Measurements from ENCODE around the gene CSTF1.

Gene CSTF1

GRCh38 chr20:56411759-56412472 is 19.5 kb downstream of the CSTF1 start, which contains the start of gene CASS4:
CASS4 (plus strand) TSS chr20:56412260; CDS start chr20:56412459, 199 bp downstream.
- ATAC-seq = no peak
- no peak for TF ChIP-seq PPARA (CRISPR knock-in tag; IDR thresholded peaks at IDR 0.05; ENCODE audit: borderline replicate concordance)
- no peak for TF ChIP-seq GLIS3 (CRISPR knock-in tag; IDR thresholded peaks at IDR 0.05)
- no peak for TF ChIP-seq ZFP3 (CRISPR knock-in tag; IDR thresholded peaks at IDR 0.05)
- TF ChIP-seq PATZ1 (CRISPR knock-in tag; IDR thresholded peaks at IDR 0.05; ENCODE audit: borderline replicate concordance) = no peak
- no peak for TF ChIP-seq ZC3H10 (CRISPR knock-in tag; IDR thresholded peaks at IDR 0.05)
- TF ChIP-seq, protein P1, sequence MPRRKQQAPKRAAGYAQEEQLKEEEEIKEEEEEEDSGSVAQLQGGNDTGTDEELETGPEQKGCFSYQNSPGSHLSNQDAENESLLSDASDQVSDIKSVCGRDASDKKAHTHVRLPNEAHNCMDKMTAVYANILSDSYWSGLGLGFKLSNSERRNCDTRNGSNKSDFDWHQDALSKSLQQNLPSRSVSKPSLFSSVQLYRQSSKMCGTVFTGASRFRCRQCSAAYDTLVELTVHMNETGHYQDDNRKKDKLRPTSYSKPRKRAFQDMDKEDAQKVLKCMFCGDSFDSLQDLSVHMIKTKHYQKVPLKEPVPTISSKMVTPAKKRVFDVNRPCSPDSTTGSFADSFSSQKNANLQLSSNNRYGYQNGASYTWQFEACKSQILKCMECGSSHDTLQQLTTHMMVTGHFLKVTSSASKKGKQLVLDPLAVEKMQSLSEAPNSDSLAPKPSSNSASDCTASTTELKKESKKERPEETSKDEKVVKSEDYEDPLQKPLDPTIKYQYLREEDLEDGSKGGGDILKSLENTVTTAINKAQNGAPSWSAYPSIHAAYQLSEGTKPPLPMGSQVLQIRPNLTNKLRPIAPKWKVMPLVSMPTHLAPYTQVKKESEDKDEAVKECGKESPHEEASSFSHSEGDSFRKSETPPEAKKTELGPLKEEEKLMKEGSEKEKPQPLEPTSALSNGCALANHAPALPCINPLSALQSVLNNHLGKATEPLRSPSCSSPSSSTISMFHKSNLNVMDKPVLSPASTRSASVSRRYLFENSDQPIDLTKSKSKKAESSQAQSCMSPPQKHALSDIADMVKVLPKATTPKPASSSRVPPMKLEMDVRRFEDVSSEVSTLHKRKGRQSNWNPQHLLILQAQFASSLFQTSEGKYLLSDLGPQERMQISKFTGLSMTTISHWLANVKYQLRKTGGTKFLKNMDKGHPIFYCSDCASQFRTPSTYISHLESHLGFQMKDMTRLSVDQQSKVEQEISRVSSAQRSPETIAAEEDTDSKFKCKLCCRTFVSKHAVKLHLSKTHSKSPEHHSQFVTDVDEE (CRISPR knock-in tag; IDR thresholded peaks at IDR 0.05) = no peak
- no peak for TF ChIP-seq ZFP30 (CRISPR knock-in tag; IDR thresholded peaks at IDR 0.05)
- no peak for TF ChIP-seq POU6F1 (CRISPR knock-in tag; IDR thresholded peaks at IDR 0.05; ENCODE audit: borderline replicate concordance, low read depth)

DNA sequence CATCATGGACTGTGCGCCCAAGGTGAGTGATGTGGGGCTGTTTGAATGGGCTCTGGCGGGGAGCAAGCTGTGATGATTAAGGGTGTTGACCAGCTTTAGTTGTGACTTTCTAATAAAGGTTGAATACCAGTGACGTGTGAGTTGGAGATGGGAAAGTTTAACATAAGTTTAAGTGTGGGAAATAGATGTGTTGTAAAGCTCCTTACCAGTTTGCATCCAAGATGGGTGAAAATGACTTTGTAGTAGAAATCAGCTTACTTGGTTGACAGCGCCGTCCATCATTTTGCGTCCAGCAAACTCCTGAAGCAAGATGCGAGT is 20.0 kb downstream of the CSTF1 start:
- no peak for TF ChIP-seq CSRNP3 (CRISPR knock-in tag; IDR thresholded peaks at IDR 0.05)
- TF ChIP-seq ARNTL (CRISPR knock-in tag; IDR thresholded peaks at IDR 0.05; ENCODE audit: borderline replicate concordance, low read depth) = no peak
- no peak for TF ChIP-seq PATZ1 (CRISPR knock-in tag; IDR thresholded peaks at IDR 0.05; ENCODE audit: borderline replicate concordance)
- TF ChIP-seq GLIS3 (CRISPR knock-in tag; IDR thresholded peaks at IDR 0.05) = no peak
- TF ChIP-seq, protein P1 (CRISPR knock-in tag; IDR thresholded peaks at IDR 0.05) = no peak
- TF ChIP-seq ESRRG (CRISPR knock-in tag; IDR thresholded peaks at IDR 0.05) = no peak
- no peak for TF ChIP-seq POU6F1 (CRISPR knock-in tag; IDR thresholded peaks at IDR 0.05; ENCODE audit: borderline replicate concordance, low read depth)
- TF ChIP-seq RARB (CRISPR knock-in tag; IDR thresholded peaks at IDR 0.05) = no peak
- no peak for TF ChIP-seq PPARA (CRISPR knock-in tag; IDR thresholded peaks at IDR 0.05; ENCODE audit: borderline replicate concordance)
- no peak for ATAC-seq
